K562 (cell line): ENCODE data around the gene TFRC. TPM values are rescaled to one million over a fixed set of nuclear protein-coding genes. Genes with fewer than 3 reads are reported as not detected.

Experiments used
- AFF4 ChIP-seq: sonication (generic); formaldehyde crosslinking; IDR thresholded peaks from 2 replicates; pipeline ENCODE4 v1.8.0; 2023; ENCODE audit warnings: mild to moderate bottlenecking, missing genetic modification reagents
- ARID3A ChIP-seq: IDR thresholded peaks from 2 replicates; pipeline ENCODE4 v1.6.1; 2012; ENCODE audit warnings: low read depth, low read length, improper control_type of control experiment, borderline replicate concordance
- ARNT ChIP-seq, 2 experiments: fragments of 450-650 bp; IDR thresholded peaks; 2 replicates each; pipeline ENCODE4 v1.6.1; 2016; ENCODE audit warnings: mild to moderate bottlenecking in 1 of 2
- CHD1 ChIP-seq: fragments of 200-600 bp; sonication (generic); IDR thresholded peaks from one replicate; pipeline ENCODE4 v1.6.1; 2012; ENCODE audit warnings: mild to moderate bottlenecking, moderate library complexity, low read length, inconsistent platforms
- NCOR1 ChIP-seq: fragments of 450-650 bp; IDR thresholded peaks from 2 replicates; pipeline ENCODE4 v1.6.1; 2016; ENCODE audit warnings: mild to moderate bottlenecking, moderate library complexity
- NKRF ChIP-seq: fragments of 450-650 bp; IDR thresholded peaks from 2 replicates; pipeline ENCODE4 v1.6.1; 2016; ENCODE audit warnings: borderline replicate concordance
- NRF1 ChIP-seq, 2 experiments: fragments of 450-650 bp; IDR thresholded peaks in 1 of 2; conservative IDR thresholded peaks in 1 of 2; 2 replicates each; pipeline ENCODE4 v1.6.1; 2014; ENCODE audit warnings: mild to moderate bottlenecking in 2 of 2
- POLR2A ChIP-seq: fragments of 450-650 bp; conservative IDR thresholded peaks from 2 replicates; pipeline ENCODE4 v1.6.1; 2016
- POLR2B ChIP-seq: fragments of 450-650 bp; IDR thresholded peaks from 2 replicates; pipeline ENCODE4 v1.6.1; 2018; ENCODE audit warnings: low read depth; ENCODE audit not compliant: partially characterized antibody
- POLR2G ChIP-seq: fragments of 200-400 bp; formaldehyde crosslinking; IDR thresholded peaks from 2 replicates; pipeline ENCODE4 v1.6.1; 2017; ENCODE audit warnings: low read depth, mild to moderate bottlenecking, antibody characterized with exemption, low read length, moderate library complexity
- RBFOX2 ChIP-seq: fragments of 200-400 bp; formaldehyde crosslinking; IDR thresholded peaks from 2 replicates; pipeline ENCODE4 v1.6.1; 2017; ENCODE audit warnings: low read depth, mild to moderate bottlenecking, low read length, moderate library complexity
- TFAP4 ChIP-seq: sonication (generic); formaldehyde crosslinking; IDR thresholded peaks from 2 replicates; pipeline ENCODE4 v1.8.0; 2022; ENCODE audit warnings: missing genetic modification reagents, mild to moderate bottlenecking, moderate library complexity, borderline replicate concordance
- polyA plus RNA-seq, 8 experiments: library from polyadenylated mRNA; depleted of rRNA in 4 of 8; stranded (reverse) in 5 of 8; unstranded in 3 of 8; fragments of >200 nt; fragmentation: Nextera tagmentation in 2 of 8; fragmentation: Illumina TruSeq in 1 of 8; extraction: Ambion mirVana in 2 of 8; extraction: Trizol in 1 of 8; gene quantifications; 2 replicates each; pipeline versions ENCODE4 v1.2.1 to v1.2.3, GENCODE V29; 2011 to 2014; ENCODE audit warnings: inconsistent platforms in 1 of 8, missing spikeins in 1 of 8
- total RNA-seq, 7 experiments: library from RNA; depleted of rRNA in 6 of 7; stranded (reverse); fragments of >200 nt in 6 of 7; fragmentation: Illumina TruSeq in 2 of 7; extraction: Trizol in 2 of 7; gene quantifications; 2 replicates each; pipeline versions ENCODE4 v1.2.1 to v1.2.3, GENCODE V29; 2011 to 2021; ENCODE audit warnings: low replicate concordance in 1 of 7

TFRC gene
- total and polyA plus RNA-seq, 9 of the 15 experiments (the other 6 are each of a cell fraction or from before 2014, with no cell fraction given), result 149 to 679 (median 332) TPM

GRCh38 chr3:196080101-196080846 lies 1.6 kb downstream of the TFRC start (continued):
- TF ChIP-seq NKRF (peak; percentile 56), NRF1 (conservative IDR thresholded peaks at IDR 0.05 in 1 of 2, IDR thresholded peaks at IDR 0.05 in 1 of 2) (peak in 1 of 2 experiments; percentile 18; a peak in 1 of 4 replicates), NCOR1 (0 out of 2 replicates have a peak, but pooled peaks have one; percentile 5), CHD1 (peak; percentile 31), RBFOX2 (peak; percentile 12; the same call in 1 of the 2 replicates), POLR2G (peak; percentile 23; the same call in 1 of the 2 replicates), TFAP4 (CRISPR knock-in tag) (peak; percentile 17; the same call in 1 of the 2 replicates), AFF4 (CRISPR knock-in tag) (0 out of 2 replicates have a peak, but pooled peaks have one; percentile 6), ARID3A (0 out of 2 replicates have a peak, but pooled peaks have one; percentile 6), POLR2A (peak; percentile 18; the same call in 1 of the 2 replicates), POLR2B (peak; percentile 23), ARNT (IDR thresholded peaks at IDR 0.05) (0 out of 4 replicates have a peak, but pooled peaks of 1 of the 2 experiments have one; percentile 17)
